HepG2 (cell line): ENCODE measurements around the gene LTC4S. TPM values are rescaled to one million over a fixed set of nuclear protein-coding genes. Genes with fewer than 3 reads are reported as not detected.

ENCODE experiments used
- HNRNPLL ChIP-seq: fragments of 200-400 bp; formaldehyde crosslinking; IDR thresholded peaks from 2 replicates; pipeline ENCODE4 v1.6.1; 2017; ENCODE audit warnings: mild to moderate bottlenecking, low read depth, low read length; ENCODE audit not compliant: poor library complexity, severe bottlenecking
- KLF16 ChIP-seq, 2 experiments: sonication (generic) in 1 of 2; formaldehyde crosslinking in 1 of 2; IDR thresholded peaks; 2 replicates each; pipeline versions ENCODE4 v1.6.1 to v1.8.0; 2016 to 2023; ENCODE audit warnings: missing genetic modification reagents in 2 of 2, missing compliant biosample characterization in 1 of 2
- MTERF4 ChIP-seq: sonication (generic); formaldehyde crosslinking; IDR thresholded peaks from 2 replicates; pipeline ENCODE4 v1.8.0; 2023; ENCODE audit warnings: mild to moderate bottlenecking, missing genetic modification reagents
- NFAT5 ChIP-seq: sonication (generic); formaldehyde crosslinking; IDR thresholded peaks from 2 replicates; pipeline ENCODE4 v1.4.0; 2020; ENCODE audit warnings: missing genetic modification reagents
- REL ChIP-seq: sonication (generic); formaldehyde crosslinking; conservative IDR thresholded peaks from 2 replicates; pipeline ENCODE4 v1.8.0; 2022; ENCODE audit warnings: mild to moderate bottlenecking, missing genetic modification reagents, moderate library complexity
- TSC22D2 ChIP-seq: sonication (generic); formaldehyde crosslinking; IDR thresholded peaks from 2 replicates; pipeline ENCODE4 v1.5.1; 2020; ENCODE audit warnings: missing genetic modification reagents, mild to moderate bottlenecking, borderline replicate concordance
- ZBTB3 ChIP-seq: sonication (generic); formaldehyde crosslinking; IDR thresholded peaks from 2 replicates; pipeline ENCODE4 v1.4.0; 2020; ENCODE audit warnings: low read depth, mild to moderate bottlenecking, moderate library complexity, missing genetic modification reagents, borderline replicate concordance
- ZBTB39 ChIP-seq: sonication (generic); formaldehyde crosslinking; IDR thresholded peaks from 2 replicates; pipeline ENCODE4 v1.5.0; 2020; ENCODE audit warnings: missing genetic modification reagents
- ZNF44 ChIP-seq: sonication (generic); formaldehyde crosslinking; IDR thresholded peaks from 2 replicates; pipeline ENCODE4 v1.5.1; 2020; ENCODE audit warnings: mild to moderate bottlenecking, missing genetic modification reagents
- ZNF484 ChIP-seq: sonication (generic); formaldehyde crosslinking; IDR thresholded peaks from 2 replicates; pipeline ENCODE4 v1.5.1; 2020; ENCODE audit warnings: mild to moderate bottlenecking, low read depth, missing genetic modification reagents, borderline replicate concordance
- ZNF720 ChIP-seq: sonication (generic); formaldehyde crosslinking; IDR thresholded peaks from 2 replicates; pipeline ENCODE4 v1.4.0; 2020; ENCODE audit warnings: missing genetic modification reagents
- ZNF776 ChIP-seq: sonication (generic); formaldehyde crosslinking; IDR thresholded peaks from 2 replicates; pipeline ENCODE4 v1.4.0; 2020; ENCODE audit warnings: mild to moderate bottlenecking, missing genetic modification reagents
- ZNF784 ChIP-seq: sonication (generic); formaldehyde crosslinking; IDR thresholded peaks from 2 replicates; pipeline ENCODE4 v1.5.1; 2020; ENCODE audit warnings: missing genetic modification reagents, mild to moderate bottlenecking, borderline replicate concordance
- ZNF850 ChIP-seq: sonication (generic); formaldehyde crosslinking; conservative IDR thresholded peaks from 2 replicates; pipeline ENCODE4 v1.9.0; 2021; ENCODE audit warnings: mild to moderate bottlenecking, missing genetic modification reagents
- ZSCAN12 ChIP-seq: sonication (generic); formaldehyde crosslinking; IDR thresholded peaks from 2 replicates; pipeline ENCODE4 v1.9.0; 2021; ENCODE audit warnings: mild to moderate bottlenecking, missing genetic modification reagents
- polyA plus RNA-seq, 8 experiments: library from polyadenylated mRNA; depleted of rRNA in 3 of 8; stranded (reverse) in 7 of 8; unstranded in 1 of 8; fragments of >200 nt; fragmentation: Illumina TruSeq in 4 of 8; extraction: Trizol in 4 of 8; gene quantifications; 2 replicates each; pipeline versions ENCODE4 v1.2.1 to v1.2.3, GENCODE V29; 2011 to 2016; ENCODE audit warnings: low read depth in 4 of 8, missing spikeins in 1 of 8, mixed read lengths in 1 of 8; ENCODE audit not compliant: insufficient read depth in 1 of 8
- total RNA-seq, 5 experiments: library from RNA; depleted of rRNA; stranded (reverse); fragments of >200 nt; fragmentation: Illumina TruSeq; extraction: Trizol; gene quantifications; 2 replicates each; pipeline ENCODE4 v1.2.3, GENCODE V29; 2016; ENCODE audit warnings: low read depth in 1 of 5
- TF ChIP-seq, protein P1 (sequence below): sonication (generic); formaldehyde crosslinking; IDR thresholded peaks from 2 replicates; pipeline ENCODE4 v1.5.0; 2020; ENCODE audit warnings: missing genetic modification reagents
- TF ChIP-seq, protein P2 (sequence below): sonication (generic); formaldehyde crosslinking; IDR thresholded peaks from 2 replicates; pipeline ENCODE4 v1.4.0; 2020; ENCODE audit warnings: mild to moderate bottlenecking, missing genetic modification reagents

Gene LTC4S
- total and polyA plus RNA-seq, 2 of the 13 experiments (the other 11 are each of a cell fraction or from before 2014, with no cell fraction given) = 0.35 TPM; not detected in 1

DNA sequence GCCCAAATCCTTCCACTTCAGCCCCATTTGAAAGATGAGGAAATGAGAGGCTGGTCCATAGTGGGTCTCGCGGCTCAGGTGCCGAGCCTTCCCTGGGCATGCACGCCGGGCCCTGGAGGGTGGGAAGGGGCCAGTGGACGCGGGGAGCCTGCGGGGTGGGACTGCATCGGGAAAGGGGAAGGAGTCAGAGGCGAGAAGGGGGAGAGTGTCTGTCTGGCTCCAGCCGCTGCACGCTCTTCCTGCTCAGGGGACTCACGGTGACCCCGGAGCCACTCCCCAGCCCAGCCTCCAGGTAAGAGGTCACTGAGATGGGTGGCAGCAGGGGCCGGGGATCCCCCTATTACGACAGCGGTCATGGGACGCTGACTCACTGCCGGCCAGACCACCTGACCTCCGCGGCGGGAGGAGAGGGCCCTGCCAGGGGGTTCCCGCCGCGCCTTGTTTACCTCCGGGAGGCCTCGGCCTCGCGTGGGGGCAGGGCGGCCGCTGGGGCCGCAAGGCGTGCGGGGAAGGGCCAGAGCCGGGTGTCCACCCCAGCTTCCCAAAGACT is 25.0 kb downstream of the LTC4S start (continued):
- TF ChIP-seq NFAT5 = no peak
- TF ChIP-seq ZNF850 (CRISPR knock-in tag) = no peak
- TF ChIP-seq ZNF784 (CRISPR knock-in tag) = peak; percentile 52; the same call in 1 of the 2 replicates
- TF ChIP-seq ZBTB39 = 0 out of 2 replicates have a peak, but pooled peaks have one; percentile 74
- TF ChIP-seq ZNF776 (CRISPR knock-in tag) = no peak; the same call in 1 of the 2 replicates
- TF ChIP-seq ZNF484 (CRISPR knock-in tag) = no peak
- TF ChIP-seq REL (CRISPR knock-in tag) = peak; percentile 92
- TF ChIP-seq KLF16 (CRISPR knock-in tag; IDR thresholded peaks at IDR 0.05) = peak in 1 of 2 experiments; percentile 94; a peak in 2 of 4 replicates
- TF ChIP-seq ZNF44 = no peak
- TF ChIP-seq, protein P1, sequence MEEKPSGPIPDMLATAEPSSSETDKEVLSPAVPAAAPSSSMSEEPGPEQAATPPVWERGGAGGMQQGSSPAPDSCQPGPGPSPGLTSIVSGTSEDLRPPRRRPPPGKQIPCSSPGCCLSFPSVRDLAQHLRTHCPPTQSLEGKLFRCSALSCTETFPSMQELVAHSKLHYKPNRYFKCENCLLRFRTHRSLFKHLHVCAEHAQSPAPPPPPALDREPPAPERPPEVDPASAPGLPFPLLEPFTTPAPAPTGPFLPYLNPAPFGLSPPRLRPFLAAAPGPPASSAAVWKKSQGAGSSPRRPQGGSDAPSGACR (CRISPR knock-in tag) = peak; percentile 95
- no peak for TF ChIP-seq ZNF720 (CRISPR knock-in tag)
- TF ChIP-seq ZBTB3 (CRISPR knock-in tag) = no peak
- no peak for TF ChIP-seq ZSCAN12
- TF ChIP-seq, protein P2, sequence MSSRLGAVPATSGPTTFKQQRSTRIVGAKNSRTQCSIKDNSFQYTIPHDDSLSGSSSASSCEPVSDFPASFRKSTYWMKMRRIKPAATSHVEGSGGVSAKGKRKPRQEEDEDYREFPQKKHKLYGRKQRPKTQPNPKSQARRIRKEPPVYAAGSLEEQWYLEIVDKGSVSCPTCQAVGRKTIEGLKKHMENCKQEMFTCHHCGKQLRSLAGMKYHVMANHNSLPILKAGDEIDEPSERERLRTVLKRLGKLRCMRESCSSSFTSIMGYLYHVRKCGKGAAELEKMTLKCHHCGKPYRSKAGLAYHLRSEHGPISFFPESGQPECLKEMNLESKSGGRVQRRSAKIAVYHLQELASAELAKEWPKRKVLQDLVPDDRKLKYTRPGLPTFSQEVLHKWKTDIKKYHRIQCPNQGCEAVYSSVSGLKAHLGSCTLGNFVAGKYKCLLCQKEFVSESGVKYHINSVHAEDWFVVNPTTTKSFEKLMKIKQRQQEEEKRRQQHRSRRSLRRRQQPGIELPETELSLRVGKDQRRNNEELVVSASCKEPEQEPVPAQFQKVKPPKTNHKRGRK = no peak
- TF ChIP-seq MTERF4 (CRISPR knock-in tag) = no peak
- TF ChIP-seq HNRNPLL = peak; percentile 35
- no peak for TF ChIP-seq TSC22D2 (CRISPR knock-in tag)
